H7 (cell line): Measurements from ENCODE around the gene SLC16A7. TPM values are rescaled to one million over a fixed set of nuclear protein-coding genes. Genes with fewer than 3 reads are reported as not detected.

Experiments
- DNase-seq: peaks from one replicate; pipeline ENCODE4 v3.0.0; 2012
- H3K27me3 ChIP-seq: 2 replicates; pipeline ENCODE4 v1.6.0; 2011; ENCODE audit warnings: mild to moderate bottlenecking, low read length; ENCODE audit not compliant: control insufficient read depth, insufficient read depth
- H3K36me3 ChIP-seq: replicated peaks from 2 replicates; pipeline ENCODE4 v1.5.1; 2011; ENCODE audit warnings: low read length; ENCODE audit not compliant: control insufficient read depth, insufficient read depth
- H3K4me3 ChIP-seq: 2 replicates; pipeline ENCODE4 v1.5.1; 2011; ENCODE audit warnings: low read depth, mild to moderate bottlenecking, control low read depth, low read length, moderate library complexity; ENCODE audit not compliant: insufficient read depth
- total RNA-seq: library from RNA; depleted of rRNA; stranded (reverse); fragments of >200 nt; shearing (Covaris generic); gene quantifications from 2 replicates; pipeline ENCODE4 v1.2.3, GENCODE V29; 2014

The SLC16A7 gene
- total RNA-seq, 1 experiment from 2014 or later: 2.4 TPM

GRCh38 chr12:59768031-59768430 lies 172.2 kb downstream of the SLC16A7 start:
- Histone ChIP-seq H3K36me3 (no peaks in the 10 kb centered on the region), H3K27me3 (no peaks in the 10 kb centered on the region), H3K4me3 (no peak overlapping the region)
- no peak for DNase-seq

- Histone ChIP-seq H3K36me3 (no peaks in the 10 kb centered on the region), H3K4me3 (no peak overlapping the region), H3K27me3 (no peaks in the 10 kb centered on the region)
- DNase-seq: peak; percentile 5
These were observed 184.8 kb downstream of the SLC16A7 start for GRCh38 chr12:59780605-59781135.

- H3K27me3 ChIP-seq: no peaks in the 10 kb centered on the region
- DNase-seq: no peak
- no peaks in the 10 kb centered on the region for H3K36me3 ChIP-seq
- H3K4me3 ChIP-seq: no peak overlapping the region
These were observed 191.8 kb downstream of the SLC16A7 start for GRCh38 chr12:59787610-59788009.

DNA sequence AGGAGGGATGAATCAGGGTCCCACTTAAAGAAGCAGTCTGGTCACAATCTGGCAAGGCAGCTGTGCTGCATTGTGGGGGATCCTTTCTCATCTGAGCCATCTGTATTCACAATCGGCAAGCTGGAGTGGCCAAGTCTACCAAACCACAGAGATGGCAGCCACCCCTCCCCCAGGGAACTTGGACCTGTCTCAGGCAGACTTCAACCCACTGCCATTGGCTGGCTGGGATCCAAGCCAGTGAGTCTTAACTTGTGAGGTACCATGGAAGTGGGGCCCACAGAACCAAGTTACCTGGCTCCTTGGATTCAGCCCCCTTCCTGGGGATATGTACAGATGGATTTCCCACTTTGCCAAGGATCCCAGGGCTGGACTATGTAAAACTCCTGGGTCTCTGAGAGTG lies 196.8 kb downstream of the SLC16A7 start:
- H3K4me3 ChIP-seq: no peak overlapping the region
- DNase-seq: no peak
- H3K36me3 ChIP-seq: no peaks in the 10 kb centered on the region
- no peaks in the 10 kb centered on the region for H3K27me3 ChIP-seq

DNA sequence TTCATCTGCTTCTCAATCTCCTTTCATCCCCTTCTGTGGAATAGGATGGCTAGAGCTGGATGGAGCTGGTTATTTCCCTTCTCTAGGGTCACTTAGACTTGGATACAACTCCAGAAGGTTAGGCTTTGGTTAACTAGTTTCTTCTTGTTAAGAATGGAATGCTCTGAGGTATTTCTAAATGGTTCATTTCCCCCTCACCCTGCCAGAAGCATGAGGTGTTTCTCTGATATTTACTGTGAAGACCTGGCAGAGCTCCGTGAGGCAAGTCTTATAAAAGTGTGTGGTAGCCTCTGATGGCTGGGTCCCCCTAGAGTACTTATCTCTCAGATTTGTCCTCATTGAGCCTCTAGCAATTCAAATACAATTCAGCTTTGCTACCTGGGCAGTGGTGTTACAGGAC lies 207.9 kb downstream of the SLC16A7 start:
- Histone ChIP-seq H3K27me3 (no peaks in the 10 kb centered on the region), H3K36me3 (no peaks in the 10 kb centered on the region), H3K4me3 (no peak overlapping the region)
- DNase-seq: no peak

DNA sequence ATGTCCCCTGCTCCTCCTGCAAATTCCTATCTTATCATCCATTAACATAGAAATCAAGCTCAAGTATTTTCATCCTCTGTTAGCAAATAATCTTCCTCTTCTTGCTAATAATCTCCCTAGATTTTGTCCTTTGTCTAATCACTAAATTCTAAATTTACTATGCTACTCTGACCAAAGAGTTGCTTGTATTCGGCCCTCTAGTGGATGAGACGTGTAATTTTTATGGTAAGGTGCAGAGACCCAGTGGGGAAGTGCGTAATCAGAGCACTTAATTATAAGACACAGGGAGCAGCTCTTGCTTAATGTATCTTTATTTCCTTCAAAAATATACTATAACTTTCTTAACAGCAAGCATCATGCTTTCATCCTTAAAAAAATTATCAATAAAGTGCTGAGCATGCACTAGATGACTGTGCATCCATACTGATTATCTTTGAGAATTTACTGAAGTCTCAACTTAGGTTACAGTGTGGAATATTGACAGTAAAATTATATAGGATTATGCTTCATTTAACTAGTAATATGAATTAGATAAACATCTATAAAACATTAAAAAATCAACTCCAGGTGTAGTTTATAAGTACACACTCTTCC lies 212.6 kb downstream of the SLC16A7 start:
- no peak overlapping the region for H3K4me3 ChIP-seq
- no peaks in the 10 kb centered on the region for H3K36me3 ChIP-seq
- H3K27me3 ChIP-seq: no peaks in the 10 kb centered on the region
- peak; percentile 44 for DNase-seq

- DNase-seq: no peak
- Histone ChIP-seq H3K4me3 (no peak overlapping the region), H3K27me3 (no peaks in the 10 kb centered on the region), H3K36me3 (no peaks in the 10 kb centered on the region)
These were observed 216.2 kb downstream of the SLC16A7 start for GRCh38 chr12:59811991-59812390.

DNA sequence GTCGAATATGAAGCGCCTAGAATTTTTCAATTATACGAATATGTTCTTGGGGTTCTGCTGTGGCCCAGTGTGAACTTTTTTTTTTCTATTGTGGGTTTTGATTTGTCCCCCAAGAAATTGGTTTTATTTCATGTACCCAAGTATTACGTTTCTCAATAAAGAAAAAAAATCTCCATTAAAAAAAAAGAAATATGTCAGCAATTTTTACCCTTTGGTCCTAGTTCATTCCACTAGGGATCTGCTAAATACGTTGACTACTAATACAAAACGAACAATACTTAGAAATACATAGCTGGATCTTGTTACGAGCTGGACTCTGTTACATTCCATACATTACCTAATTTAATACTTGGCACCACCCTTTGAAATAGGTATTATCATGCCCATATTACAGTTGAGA lies 216.9 kb downstream of the SLC16A7 start:
- H3K36me3 ChIP-seq: no peaks in the 10 kb centered on the region
- H3K4me3 ChIP-seq: no peak overlapping the region
- H3K27me3 ChIP-seq: no peaks in the 10 kb centered on the region
- DNase-seq: no peak

DNA sequence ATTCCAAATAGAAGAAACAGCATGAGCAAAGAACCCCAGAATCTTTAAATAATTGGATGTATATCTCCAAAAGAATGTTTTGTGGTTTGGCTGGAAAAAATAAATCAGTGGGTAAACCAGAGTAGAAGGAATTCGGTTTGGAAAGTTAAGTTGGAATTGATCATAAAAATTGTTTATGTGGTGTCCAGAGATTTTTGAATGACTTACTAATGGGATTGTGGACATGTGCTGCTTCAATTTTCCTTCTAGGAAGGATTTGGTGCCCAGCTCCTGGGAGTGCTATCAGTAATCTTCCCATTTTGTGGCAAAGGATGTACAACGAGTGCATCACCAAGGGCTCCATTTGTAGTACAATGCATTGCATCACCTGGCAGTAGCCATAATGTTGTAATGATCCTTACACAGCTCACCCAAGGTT lies 224.8 kb downstream of the SLC16A7 start:
- no peak for DNase-seq
- Histone ChIP-seq H3K4me3 (no peak overlapping the region), H3K27me3 (no peaks in the 10 kb centered on the region), H3K36me3 (no peaks in the 10 kb centered on the region)

GRCh38 chr12:59823567-59823966 lies 227.7 kb downstream of the SLC16A7 start:
- DNase-seq: no peak
- no peaks in the 10 kb centered on the region for H3K36me3 ChIP-seq
- no peak overlapping the region for H3K4me3 ChIP-seq
- no peaks in the 10 kb centered on the region for H3K27me3 ChIP-seq

DNA sequence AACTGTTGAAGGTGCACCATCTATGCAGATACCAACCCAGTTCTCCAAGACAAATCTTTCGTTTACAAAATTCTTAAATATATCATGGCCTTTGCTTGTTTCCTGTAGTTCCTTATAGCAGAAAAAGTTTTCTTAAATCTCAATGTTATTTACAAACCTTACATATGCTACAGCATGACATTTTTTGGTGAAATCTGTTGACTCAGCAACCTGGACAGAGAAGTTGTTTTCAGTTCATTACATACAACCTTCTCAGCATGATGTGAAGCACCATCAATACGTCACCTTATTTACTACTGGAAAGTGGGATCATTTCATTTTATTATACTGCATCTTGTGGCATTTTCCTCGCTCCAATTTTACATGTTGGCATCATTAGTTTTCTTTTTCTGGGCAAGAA lies 231.9 kb downstream of the SLC16A7 start:
- H3K36me3 ChIP-seq: no peaks in the 10 kb centered on the region
- H3K27me3 ChIP-seq: no peaks in the 10 kb centered on the region
- DNase-seq: no peak
- H3K4me3 ChIP-seq: no peak overlapping the region

DNA sequence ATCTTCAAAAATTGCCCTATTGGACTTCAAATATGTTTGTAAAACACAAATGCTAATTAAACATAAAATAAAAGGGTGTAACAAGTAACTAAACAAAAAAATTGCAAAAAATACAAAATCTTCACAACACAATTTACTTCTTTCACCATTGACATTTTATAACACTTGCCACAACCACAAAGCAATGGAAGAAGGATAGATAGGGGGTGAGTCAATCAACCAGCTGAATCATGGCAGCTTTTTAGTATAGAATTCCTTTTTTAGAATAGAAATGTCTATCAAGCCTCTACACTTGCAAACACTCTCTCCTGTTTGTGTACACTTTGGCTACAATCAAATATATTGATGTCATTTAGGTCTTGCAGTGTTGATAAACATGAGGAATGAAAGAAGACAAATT lies 232.7 kb downstream of the SLC16A7 start:
- no peak for DNase-seq
- no peaks in the 10 kb centered on the region for H3K36me3 ChIP-seq
- no peaks in the 10 kb centered on the region for H3K27me3 ChIP-seq
- no peak overlapping the region for H3K4me3 ChIP-seq

DNA sequence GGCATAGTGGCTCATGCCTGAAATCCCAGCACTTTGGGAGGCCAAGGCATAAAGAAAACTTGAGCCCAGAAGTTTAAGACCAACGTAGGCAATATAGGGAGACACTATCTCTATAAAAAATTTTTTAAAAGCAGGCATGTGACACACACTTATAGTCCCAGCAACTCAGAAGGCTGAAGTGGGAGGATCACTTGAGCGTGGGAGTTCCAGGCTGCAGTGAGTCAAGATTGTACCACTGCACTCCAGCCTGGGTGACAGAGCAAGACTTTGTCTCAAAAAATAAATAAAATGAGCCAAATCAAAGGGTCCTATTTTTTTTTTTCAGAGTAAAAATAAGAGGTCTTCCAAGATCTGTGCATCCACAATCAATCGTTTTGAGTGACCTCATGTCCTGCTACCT lies 237.6 kb downstream of the SLC16A7 start:
- no peak for DNase-seq
- Histone ChIP-seq H3K4me3 (no peak overlapping the region), H3K27me3 (no peaks in the 10 kb centered on the region), H3K36me3 (no peaks in the 10 kb centered on the region)

DNA sequence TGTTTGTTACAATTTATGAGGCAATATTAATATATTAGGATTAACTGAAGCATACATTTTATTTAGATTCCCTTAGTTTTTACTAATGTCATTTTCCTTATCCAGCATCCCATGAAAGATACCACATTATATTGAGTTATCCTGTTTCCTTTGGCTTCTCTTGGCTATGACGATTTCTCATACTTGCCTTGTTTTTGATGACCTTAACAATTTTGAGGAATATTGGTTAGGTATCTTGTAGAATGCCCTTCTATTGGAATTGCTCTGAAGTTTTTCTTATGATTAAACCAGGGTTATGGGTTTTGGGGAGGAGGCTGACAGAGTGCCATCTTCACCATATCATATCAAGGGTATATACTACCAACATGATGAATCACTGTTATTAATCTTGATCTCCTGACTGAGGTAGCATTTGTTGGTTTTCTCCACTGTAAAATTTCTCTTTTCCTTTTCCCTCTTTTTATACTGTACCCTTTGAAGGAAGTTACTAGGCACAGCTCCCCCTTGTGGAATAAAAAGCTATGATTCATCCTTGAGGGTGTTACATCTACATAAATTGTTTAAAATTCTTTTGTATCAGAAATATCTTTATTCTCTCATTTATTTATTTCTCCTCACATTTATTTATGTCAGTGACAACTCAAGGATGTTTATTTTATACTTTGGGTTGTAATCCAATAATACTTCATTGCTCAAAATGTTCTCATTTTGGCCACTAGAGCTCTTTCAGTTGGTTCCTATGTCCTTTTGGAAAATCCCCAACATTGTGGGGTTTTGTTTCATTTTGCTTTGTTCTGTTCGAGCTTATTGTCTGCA lies 239.0 kb downstream of the SLC16A7 start:
- Histone ChIP-seq H3K27me3 (no peaks in the 10 kb centered on the region), H3K4me3 (no peak overlapping the region), H3K36me3 (no peaks in the 10 kb centered on the region)
- peak; percentile 7 for DNase-seq
